ENCODE results near the gene ATP1A1. TPM values are rescaled to one million over a fixed set of nuclear protein-coding genes. Genes with fewer than 3 reads are reported as not detected.

ATP1A1 gene
- total and polyA plus RNA-seq, 2 donors (not counting 3 experiments of a cell fraction or from before 2014, with no cell fraction given) = 263 to 325 TPM

DNA sequence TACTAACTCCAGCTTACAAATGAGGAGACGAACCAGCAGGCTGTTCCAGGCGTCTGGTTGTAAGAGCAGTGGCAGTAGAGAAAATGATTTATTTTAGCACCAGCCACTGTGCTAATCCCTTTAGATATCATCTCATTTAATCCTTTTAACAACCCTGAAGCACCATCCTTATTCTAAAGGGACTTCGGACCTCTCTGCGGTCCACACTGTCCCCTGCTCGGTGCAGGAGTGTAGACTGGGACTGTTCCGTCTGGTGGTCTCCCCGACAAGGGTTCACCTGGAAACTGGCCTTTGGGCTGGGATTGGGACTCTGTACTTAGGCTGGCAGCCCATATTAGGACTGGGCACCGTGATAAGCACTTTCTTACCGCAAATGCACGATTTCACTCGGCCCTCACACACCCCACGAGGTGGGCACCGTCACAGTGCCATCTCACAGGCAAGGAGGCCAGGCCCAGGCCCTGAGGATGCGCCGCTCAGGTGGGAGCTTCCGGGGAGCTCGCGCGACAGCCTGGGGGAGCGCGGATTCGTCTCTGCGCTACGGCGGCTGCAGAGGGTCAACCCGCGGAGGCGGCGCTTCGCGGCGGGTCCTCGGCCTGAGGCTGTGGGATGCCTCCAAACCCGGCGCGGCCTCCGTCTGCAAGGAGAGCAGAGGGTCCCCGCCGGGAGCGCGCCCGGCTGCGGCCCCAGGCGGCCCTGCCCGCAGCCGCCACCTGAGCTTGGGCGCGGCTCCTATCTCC, 45.2 kb downstream of the ATP1A1 start:
- H3K9me1 ChIP-seq (replicated peaks; ENCODE audit: control insufficient read depth, extremely low read depth, insufficient read depth, low read length) = no peaks in the 10 kb centered on the region
- H3K4me1 ChIP-seq (ENCODE audit: control insufficient read depth, extremely low read depth, insufficient read depth, low read length) = peaks cover 11% of the 10 kb centered on the region
- dilution Hi-C loops (cut with MboI; ENCODE audit: extremely low pct_ligation_motif_present, low sequenced_read_pairs) = no loop called here
- H3K4me2 ChIP-seq (ENCODE audit: insufficient read depth, low read length) = peak overlapping the region; percentile 90
- POLR2A ChIA-PET = interaction anchor here (0.6 to 1.0 kb wide), 2 partner anchors 28 to 42 kb away, joined by 3 read pairs; no protein-coding TSS in a partner anchor
- TF ChIP-seq JUN (IDR thresholded peaks at IDR 0.05; ENCODE audit: borderline replicate concordance, insufficient read depth, insufficient read length, low read depth) = no peak
- TF ChIP-seq FOS (IDR thresholded peaks at IDR 0.05; ENCODE audit: borderline replicate concordance, insufficient read depth, low read length) = no peak
- no peak for TF ChIP-seq EZH2 (IDR thresholded peaks at IDR 0.05; ENCODE audit: borderline replicate concordance, low read depth, low read length, severe bottlenecking)
- TF ChIP-seq CTCF (IDR thresholded peaks at IDR 0.05; ENCODE audit: extremely low read depth in 1 of 2, insufficient read depth in 1 of 2, low read depth in 1 of 2, low read length in 2 of 2) = no peak
- no peak for TF ChIP-seq MYC (IDR thresholded peaks at IDR 0.05; ENCODE audit: low read depth, low read length)
- peak; percentile 43 for TF ChIP-seq POLR2AphosphoS5 (IDR thresholded peaks at IDR 0.05; ENCODE audit: insufficient read depth, low read depth, low read length)
- no peak for TF ChIP-seq POLR2A (IDR thresholded peaks at IDR 0.05; ENCODE audit: low read depth, low read length)
- peak overlapping the region; percentile 42 for H3K27ac ChIP-seq (ENCODE audit: insufficient read depth, low read depth, low read length)
- CTCF ChIA-PET = interaction anchor here (0.6 to 7.5 kb wide), 5 partner anchors 15 to 81 kb away, joined by 3 to 65 read pairs (median 4); no protein-coding TSS in a partner anchor
- no peaks in the 10 kb centered on the region for H4K20me1 ChIP-seq (replicated peaks; ENCODE audit: control insufficient read depth, extremely low read depth, insufficient read depth, low read length)
- no peaks in the 10 kb centered on the region for H3K27me3 ChIP-seq (ENCODE audit: control insufficient read depth in 2 of 2, insufficient read depth in 2 of 2, low read length in 2 of 2)
- BruUV-seq (replicated peaks) = TSS peak; percentile 76
- peak; percentile 72 for DNase-seq (ENCODE audit: low read depth, low spot score)
- peak; percentile 70 for FAIRE-seq
- H3K4me3 ChIP-seq (replicated peaks in 1 of 3; ENCODE audit: insufficient read depth in 1 of 3, low read depth in 1 of 3, low read length in 3 of 3) = peak overlapping the region; percentile 61 to 89 (median 80)
- H3K9ac ChIP-seq (replicated peaks; ENCODE audit: extremely low read depth, insufficient read depth, low read length) = peak overlapping the region; percentile 91
- H2AFZ ChIP-seq (ENCODE audit: low read depth, low read length) = peak overlapping the region; percentile 100
- no peaks in the 10 kb centered on the region for H3K79me2 ChIP-seq (ENCODE audit: control insufficient read depth, insufficient read depth, low read length)
- intact Hi-C loops (cut with micrococcal nuclease) = loop anchor here (1.0 to 2.0 kb wide), 4 partner anchors 21 to 67 kb away; no protein-coding TSS in a partner anchor
- no peaks in the 10 kb centered on the region for H3K9me3 ChIP-seq (replicated peaks; ENCODE audit: control insufficient read depth, insufficient read depth, low read length)
- no peaks in the 10 kb centered on the region for H3K36me3 ChIP-seq (ENCODE audit: control insufficient read depth in 2 of 2, extremely low read depth in 1 of 2, insufficient read depth in 2 of 2, low read length in 2 of 2)
